Epithelial cell of esophagus (primary cell): Measurements from ENCODE around the gene MUC5B.
"Not testable (repeated sequence)": the region's sequence is repeated elsewhere in the genome, so short reads cannot be mapped to it uniquely, and the experiment has no call there.

Source experiments
- DNase-seq: peaks from one replicate; pipeline ENCODE4 v3.0.0; 2010; ENCODE audit warnings: low read depth
- H3K4me3 ChIP-seq: 2 replicates; pipeline ENCODE4 v1.5.1; 2011; ENCODE audit warnings: mild to moderate bottlenecking, low read length, control low read depth
- CTCF ChIP-seq: IDR thresholded peaks from 2 replicates; pipeline ENCODE4 v1.5.1; 2011; ENCODE audit warnings: low read depth, mild to moderate bottlenecking, low read length, control low read depth, inconsistent platforms; ENCODE audit not compliant: insufficient read depth; ENCODE audit errors: missing control alignments

MUC5B gene

DNA sequence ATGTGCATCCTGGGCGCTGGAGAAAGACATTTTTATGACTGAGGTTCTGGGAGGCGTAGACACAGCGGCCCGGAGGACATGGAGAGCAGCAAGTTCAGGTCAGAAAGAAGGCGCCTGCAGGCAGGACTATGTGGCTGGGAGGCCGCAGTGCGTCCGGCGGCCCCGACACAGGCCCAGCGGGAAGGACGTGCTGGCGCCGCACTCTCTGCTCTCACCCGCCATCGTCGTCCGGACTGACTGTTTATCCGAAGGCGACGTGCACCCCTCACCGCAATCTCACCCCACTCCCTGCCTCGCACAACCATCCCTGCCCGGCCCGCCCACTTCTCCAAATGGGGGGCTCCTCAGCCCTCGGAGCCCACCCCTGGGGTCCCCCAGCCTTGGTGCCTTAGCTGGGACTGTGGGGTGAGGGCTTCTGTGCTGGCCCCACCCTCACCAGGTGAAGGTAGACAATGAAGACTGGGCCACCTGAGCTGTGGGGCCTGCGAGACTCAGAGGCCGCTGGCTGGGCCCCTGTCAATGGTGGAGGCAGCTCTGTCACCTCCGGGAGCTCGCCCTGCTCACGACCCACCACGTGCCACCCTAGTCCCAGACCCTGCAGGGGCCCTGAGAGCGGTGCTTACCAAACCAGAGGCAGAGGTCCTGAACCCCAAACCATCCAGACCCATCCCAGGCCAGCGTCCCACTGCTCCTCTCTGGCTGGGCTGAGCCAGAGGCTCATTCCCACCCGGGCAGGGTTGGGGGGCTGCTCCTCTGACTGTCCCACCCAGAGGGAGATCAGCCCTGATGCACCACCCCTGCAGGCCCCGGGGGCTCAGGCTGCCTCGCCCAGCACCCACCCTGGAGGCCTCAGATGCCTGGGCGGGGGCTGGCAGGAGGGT is 16.2 kb upstream of the MUC5B start:
- DNase-seq = no peak
- H3K4me3 ChIP-seq = no peak overlapping the region
- TF ChIP-seq CTCF = no peak

- no peak for DNase-seq
- H3K4me3 ChIP-seq = no peak overlapping the region
- no peak for TF ChIP-seq CTCF
Measured at GRCh38 chr11:1207401-1208143, 15.3 kb upstream of the MUC5B start.

DNA sequence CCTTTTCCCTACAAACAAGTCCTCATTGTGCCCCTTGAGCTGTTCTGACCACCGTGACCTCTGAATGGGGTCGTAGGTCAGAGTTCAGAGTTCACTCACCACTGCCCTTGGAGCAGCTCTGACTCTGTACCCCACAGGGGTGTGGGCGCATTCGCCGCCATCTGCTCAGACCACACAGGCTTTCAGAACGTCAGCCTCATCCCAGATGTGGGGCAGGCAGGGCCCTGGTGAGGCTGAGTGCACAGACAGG is 14.8 kb upstream of the MUC5B start:
- H3K4me3 ChIP-seq = no peak overlapping the region
- TF ChIP-seq CTCF = no peak
- DNase-seq = no peak

- no peak for DNase-seq
- no peak overlapping the region for H3K4me3 ChIP-seq
- TF ChIP-seq CTCF = no peak
Measured at GRCh38 chr11:1208394-1209261, 14.2 kb upstream of the MUC5B start.

DNA sequence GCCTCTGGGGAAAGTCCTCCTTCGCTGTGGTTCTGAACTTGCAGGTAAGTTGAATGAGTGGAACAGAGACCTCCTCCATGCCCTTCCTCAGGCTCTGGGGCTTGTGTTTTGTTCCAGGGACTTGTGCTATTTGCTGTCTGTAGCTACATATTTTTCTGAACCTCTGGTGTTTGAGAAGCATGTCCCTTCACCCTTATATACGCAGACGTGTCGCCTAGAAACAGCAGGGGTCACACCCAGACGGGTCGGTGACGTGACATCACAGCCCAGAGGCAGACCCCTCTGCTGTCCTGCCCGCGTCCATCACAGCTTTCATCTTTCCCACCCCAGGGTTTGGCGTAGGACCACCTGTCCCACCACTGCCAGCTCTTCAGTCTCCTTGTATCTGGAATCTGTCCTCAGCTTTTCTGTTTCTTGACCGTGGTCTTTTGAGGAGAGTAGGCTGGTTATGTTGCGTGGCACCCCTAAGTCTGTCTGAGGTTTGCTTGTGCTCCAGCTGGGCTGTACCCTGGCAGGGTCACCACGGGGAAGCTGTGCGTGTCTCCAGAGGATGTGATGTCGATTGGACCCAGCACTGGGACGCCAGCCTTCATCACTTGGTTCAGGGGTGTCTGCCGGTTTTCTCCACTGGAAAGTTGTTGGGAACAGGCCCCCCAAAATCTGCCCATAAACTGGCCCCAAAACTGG is 13.4 kb upstream of the MUC5B start:
- H3K4me3 ChIP-seq = no peak overlapping the region
- no peak for TF ChIP-seq CTCF
- no peak for DNase-seq

- TF ChIP-seq CTCF = no peak
- no peak for DNase-seq
- no peak overlapping the region for H3K4me3 ChIP-seq
Measured at GRCh38 chr11:1211838-1212237, 11.0 kb upstream of the MUC5B start.

DNA sequence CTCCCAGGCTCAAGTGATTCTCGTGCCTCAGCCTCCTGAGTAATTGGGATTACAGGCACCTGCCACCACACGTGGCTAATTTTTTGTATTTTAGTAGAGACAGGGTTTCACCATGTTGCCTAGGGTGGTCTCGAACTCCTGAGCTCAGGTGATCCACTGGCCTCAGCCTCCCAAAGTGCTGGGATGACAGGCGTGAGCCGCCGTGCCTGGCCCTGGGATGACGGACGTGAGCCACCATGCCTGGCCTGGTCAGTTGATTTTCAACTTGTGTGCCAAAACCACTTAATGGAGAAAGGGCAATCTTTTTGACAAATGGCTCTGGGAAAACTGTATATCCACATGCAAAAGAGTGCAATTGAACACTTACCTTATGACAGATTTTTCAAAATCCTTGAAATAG is 7.0 kb upstream of the MUC5B start:
- not testable (repeated sequence) for H3K4me3 ChIP-seq, DNase-seq
